ENCODE data around the gene SLC35A4. TPM values are rescaled to one million over a fixed set of nuclear protein-coding genes. Genes with fewer than 3 reads are reported as not detected.

The SLC35A4 gene
- total RNA-seq, 4 donors from 2014 or later: 71.7 to 152 (median 114) TPM

GRCh38 chr5:140611020-140611521 is 46.4 kb downstream of the SLC35A4 start:
- TF ChIP-seq, protein P1, sequence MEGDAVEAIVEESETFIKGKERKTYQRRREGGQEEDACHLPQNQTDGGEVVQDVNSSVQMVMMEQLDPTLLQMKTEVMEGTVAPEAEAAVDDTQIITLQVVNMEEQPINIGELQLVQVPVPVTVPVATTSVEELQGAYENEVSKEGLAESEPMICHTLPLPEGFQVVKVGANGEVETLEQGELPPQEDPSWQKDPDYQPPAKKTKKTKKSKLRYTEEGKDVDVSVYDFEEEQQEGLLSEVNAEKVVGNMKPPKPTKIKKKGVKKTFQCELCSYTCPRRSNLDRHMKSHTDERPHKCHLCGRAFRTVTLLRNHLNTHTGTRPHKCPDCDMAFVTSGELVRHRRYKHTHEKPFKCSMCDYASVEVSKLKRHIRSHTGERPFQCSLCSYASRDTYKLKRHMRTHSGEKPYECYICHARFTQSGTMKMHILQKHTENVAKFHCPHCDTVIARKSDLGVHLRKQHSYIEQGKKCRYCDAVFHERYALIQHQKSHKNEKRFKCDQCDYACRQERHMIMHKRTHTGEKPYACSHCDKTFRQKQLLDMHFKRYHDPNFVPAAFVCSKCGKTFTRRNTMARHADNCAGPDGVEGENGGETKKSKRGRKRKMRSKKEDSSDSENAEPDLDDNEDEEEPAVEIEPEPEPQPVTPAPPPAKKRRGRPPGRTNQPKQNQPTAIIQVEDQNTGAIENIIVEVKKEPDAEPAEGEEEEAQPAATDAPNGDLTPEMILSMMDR (IDR thresholded peaks at IDR 0.05 in 4 of 5, conservative IDR thresholded peaks at IDR 0.05 in 1 of 5): no peak
- TF ChIP-seq POLR2A (IDR thresholded peaks at IDR 0.05): no peak

More at GRCh38 chr5:140611020-140611521, 46.4 kb downstream of the SLC35A4 start:
- in situ Hi-C loops (cut with MboI; ENCODE audit: low sequenced_read_pairs in 4 of 4): no loop called here
- no peaks in the 10 kb centered on the region for H3K36me3 ChIP-seq
- no peaks in the 10 kb centered on the region for H3K4me1 ChIP-seq
- DNase-seq (no peak), ATAC-seq (no peak)
- H3K27ac ChIP-seq: no peak overlapping the region
- intact Hi-C loops (cut with DNase I; ENCODE audit: low total_unique reads): no loop called here
- no peak overlapping the region for H3K4me3 ChIP-seq
- H3K27me3 ChIP-seq: no peaks in the 10 kb centered on the region
- H3K9me3 ChIP-seq: no peaks in the 10 kb centered on the region

Small RNA genes lying within 50 kb of the gene (microRNA-seq; reads per million reads assigned to microRNA genes)
- gene MIR6831 (ENCODE audit: borderline replicate concordance in 2 of 2): 0 reads per million in 2 donors

Other genes with a start within 250 kb of the SLC35A4 start
- gene HBEGF, start 218.2 kb upstream of the SLC35A4 start, total RNA-seq: 10 to 100 TPM in 3 of 4 donors, 1 to 10 TPM in 1; 5.3 to 22.2 (median 17.6) TPM
- gene SLC4A9, start 204.6 kb upstream of the SLC35A4 start, total RNA-seq: not detected
- gene ANKHD1, start 163.0 kb upstream of the SLC35A4 start, total RNA-seq: 10 to 100 TPM; 51.3 to 93.6 (median 72.7) TPM
- 100 to 1,000 TPM in 1 of 4 donors, 10 to 100 TPM in 3; 38.6 to 118 (median 51.8) TPM for gene EIF4EBP3, start 17.2 kb upstream of the SLC35A4 start, total RNA-seq
- gene SRA1, start 7.4 kb upstream of the SLC35A4 start, total RNA-seq: 10 to 100 TPM; 34.1 to 67.3 (median 40.6) TPM
- 10 to 100 TPM in 2 of 4 donors, 1 to 10 TPM in 2; 4.1 to 12.5 (median 9.0) TPM for gene APBB3, start 230 bp upstream of the SLC35A4 start, total RNA-seq
- 10 to 100 TPM; 12.2 to 22.9 (median 16.1) TPM for gene CD14, start 68.3 kb downstream of the SLC35A4 start, total RNA-seq
- gene TMCO6, start 74.6 kb downstream of the SLC35A4 start, total RNA-seq: 10 to 100 TPM in 2 of 4 donors, 1 to 10 TPM in 2; 5.1 to 15.4 (median 9.5) TPM
- gene NDUFA2, start 82.8 kb downstream of the SLC35A4 start, total RNA-seq: 100 to 1,000 TPM in 2 of 4 donors, 10 to 100 TPM in 2; 86.9 to 121 (median 102) TPM
- gene IK, start 83.0 kb downstream of the SLC35A4 start, total RNA-seq: 100 to 1,000 TPM in 3 of 4 donors, 10 to 100 TPM in 1; 94.5 to 169 (median 143) TPM
- gene WDR55, start 100.1 kb downstream of the SLC35A4 start, total RNA-seq: 10 to 100 TPM; 10.9 to 18.7 (median 15.1) TPM
- 1 to 10 TPM in 2 of 4 donors, under 1 TPM in 1, not detected in 1; 0.20 to 5.0 (median 1.8) TPM for gene DND1, start 108.7 kb downstream of the SLC35A4 start, total RNA-seq
- gene HARS1, start 126.5 kb downstream of the SLC35A4 start, total RNA-seq: 10 to 100 TPM; 38.2 to 72.9 (median 59.4) TPM
- 10 to 100 TPM; 25.2 to 36.0 (median 27.0) TPM for gene HARS2, start 126.6 kb downstream of the SLC35A4 start, total RNA-seq
- 10 to 100 TPM; 44.2 to 56.5 (median 51.9) TPM for gene ZMAT2, start 135.6 kb downstream of the SLC35A4 start, total RNA-seq
- gene PCDHA1, start 221.3 kb downstream of the SLC35A4 start, total RNA-seq: not detected
- gene PCDHA2, start 230.0 kb downstream of the SLC35A4 start, total RNA-seq: under 1 TPM in 1 of 4 donors, not detected in 3; 0.12 TPM
- gene PCDHA3, start 236.2 kb downstream of the SLC35A4 start, total RNA-seq: under 1 TPM in 2 of 4 donors, not detected in 2; 0.07 to 0.20 TPM
- under 1 TPM in 2 of 4 donors, not detected in 2; 0.20 to 0.23 TPM for gene PCDHA4, start 242.2 kb downstream of the SLC35A4 start, total RNA-seq

All from gastrocnemius medialis (tissue), 4 donors.